Liver (tissue), 3 donors: ENCODE data around the gene TRAPPC8.

Source experiments
- FOXA1 ChIP-seq: IDR thresholded peaks from 2 replicates; pipeline ENCODE4 v1.6.1; 2016; ENCODE audit warnings: antibody characterized with exemption
- RXRA ChIP-seq, 2 donors: IDR thresholded peaks; 2 replicates each; pipeline ENCODE4 v1.6.1; 2017 to 2018; ENCODE audit warnings: antibody characterized with exemption in 2 of 2, mild to moderate bottlenecking in 1 of 2
- TF ChIP-seq, protein P1 (sequence below): fragments of 150-350 bp; IDR thresholded peaks from 2 replicates; pipeline ENCODE4 v1.5.1; 2017; ENCODE audit warnings: improper control_type of control experiment, low read depth, low read length; ENCODE audit not compliant: missing input control
- TF ChIP-seq, protein P2 (sequence below): IDR thresholded peaks from 2 replicates; pipeline ENCODE4 v1.6.1; 2016; ENCODE audit warnings: antibody characterized with exemption
- donor health status: healthy.
- donor health status: healthy.

DNA sequence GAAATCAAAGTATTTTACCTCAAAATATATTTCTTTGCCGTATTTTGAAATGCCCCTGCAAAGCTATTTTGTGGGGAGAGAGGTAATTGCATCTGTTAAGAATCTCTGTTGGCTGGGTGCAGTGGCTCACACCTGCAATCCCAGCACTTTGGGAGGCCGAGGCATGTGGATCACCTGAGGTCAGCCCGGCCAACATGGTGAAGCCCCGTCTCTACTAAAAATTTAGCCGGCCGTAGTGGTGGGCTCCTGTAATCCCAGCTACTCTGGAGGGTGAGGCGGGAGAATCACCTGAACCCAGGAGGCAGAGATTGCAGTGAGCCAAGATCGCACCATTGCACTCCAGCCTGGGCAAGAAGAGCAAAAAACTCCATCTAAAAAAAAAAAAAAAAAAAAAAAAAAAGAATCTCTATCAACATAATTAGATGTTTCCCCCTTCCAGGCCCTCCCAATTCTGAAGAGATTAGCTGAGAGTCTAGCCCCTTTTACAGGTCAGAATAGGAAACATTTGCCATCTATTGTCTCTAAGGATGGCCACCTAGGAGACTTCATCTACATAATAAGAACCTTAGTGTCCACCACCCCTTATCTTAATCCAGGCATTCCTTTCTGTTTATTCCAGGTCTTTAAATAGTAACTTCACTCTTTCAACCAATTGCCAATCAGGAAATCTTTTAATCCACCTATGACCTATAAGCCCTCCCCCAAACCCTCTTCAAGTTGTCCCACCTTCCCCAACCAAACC is 3.5 kb upstream of the TRAPPC8 start:
- TF ChIP-seq, protein P1, sequence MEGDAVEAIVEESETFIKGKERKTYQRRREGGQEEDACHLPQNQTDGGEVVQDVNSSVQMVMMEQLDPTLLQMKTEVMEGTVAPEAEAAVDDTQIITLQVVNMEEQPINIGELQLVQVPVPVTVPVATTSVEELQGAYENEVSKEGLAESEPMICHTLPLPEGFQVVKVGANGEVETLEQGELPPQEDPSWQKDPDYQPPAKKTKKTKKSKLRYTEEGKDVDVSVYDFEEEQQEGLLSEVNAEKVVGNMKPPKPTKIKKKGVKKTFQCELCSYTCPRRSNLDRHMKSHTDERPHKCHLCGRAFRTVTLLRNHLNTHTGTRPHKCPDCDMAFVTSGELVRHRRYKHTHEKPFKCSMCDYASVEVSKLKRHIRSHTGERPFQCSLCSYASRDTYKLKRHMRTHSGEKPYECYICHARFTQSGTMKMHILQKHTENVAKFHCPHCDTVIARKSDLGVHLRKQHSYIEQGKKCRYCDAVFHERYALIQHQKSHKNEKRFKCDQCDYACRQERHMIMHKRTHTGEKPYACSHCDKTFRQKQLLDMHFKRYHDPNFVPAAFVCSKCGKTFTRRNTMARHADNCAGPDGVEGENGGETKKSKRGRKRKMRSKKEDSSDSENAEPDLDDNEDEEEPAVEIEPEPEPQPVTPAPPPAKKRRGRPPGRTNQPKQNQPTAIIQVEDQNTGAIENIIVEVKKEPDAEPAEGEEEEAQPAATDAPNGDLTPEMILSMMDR: no peak
- TF ChIP-seq, protein P2, sequence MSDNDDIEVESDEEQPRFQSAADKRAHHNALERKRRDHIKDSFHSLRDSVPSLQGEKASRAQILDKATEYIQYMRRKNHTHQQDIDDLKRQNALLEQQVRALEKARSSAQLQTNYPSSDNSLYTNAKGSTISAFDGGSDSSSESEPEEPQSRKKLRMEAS: no peak
- no peak for TF ChIP-seq RXRA (IDR thresholded peaks at IDR 0.05)
- no peak for TF ChIP-seq FOXA1
